Right lobe of liver (tissue), 4 donors: ENCODE results near the gene MYLK4.

ENCODE experiments used
- POLR2A ChIP-seq: fragments of 450-650 bp; IDR thresholded peaks from one replicate; pipeline ENCODE4 v1.6.1; 2017; ENCODE audit warnings: antibody characterized with exemption, mild to moderate bottlenecking
- TF ChIP-seq, protein P1 (sequence below), 4 donors: fragments of 200-600 bp in 3 of 4; fragments of 450-650 bp in 1 of 4; IDR thresholded peaks; one replicate each; pipeline versions ENCODE4 v1.5.1 to v1.8.0; 2016 to 2022; ENCODE audit warnings: antibody characterized with exemption in 4 of 4, mild to moderate bottlenecking in 2 of 4
- donor health status: DM: no; HTN: no; CAD: no.
- donor health status: DM: no; HTN: no; CAD: no.
- donor health status: DM: no; HTN: yes; CAD: no.

DNA sequence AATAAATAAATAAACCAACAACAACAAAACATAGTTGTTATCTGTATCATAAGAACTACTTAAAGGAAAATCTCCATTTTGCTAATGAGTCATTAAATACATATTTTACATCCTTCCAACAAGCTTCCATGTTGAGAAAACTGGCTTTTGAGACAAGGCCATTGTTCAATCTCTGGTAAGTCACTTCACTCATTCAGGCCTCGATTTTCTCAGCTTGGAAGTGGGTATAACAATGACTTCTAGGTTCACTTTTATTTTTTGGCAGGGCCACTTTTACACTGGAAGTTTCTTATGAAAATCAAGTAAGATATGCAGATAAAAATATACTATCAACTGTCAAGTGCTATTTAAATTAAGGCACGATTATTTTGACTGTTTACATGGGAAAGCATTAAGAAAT lies 44.4 kb upstream of the MYLK4 start:
- no peak for TF ChIP-seq POLR2A
- TF ChIP-seq, protein P1, sequence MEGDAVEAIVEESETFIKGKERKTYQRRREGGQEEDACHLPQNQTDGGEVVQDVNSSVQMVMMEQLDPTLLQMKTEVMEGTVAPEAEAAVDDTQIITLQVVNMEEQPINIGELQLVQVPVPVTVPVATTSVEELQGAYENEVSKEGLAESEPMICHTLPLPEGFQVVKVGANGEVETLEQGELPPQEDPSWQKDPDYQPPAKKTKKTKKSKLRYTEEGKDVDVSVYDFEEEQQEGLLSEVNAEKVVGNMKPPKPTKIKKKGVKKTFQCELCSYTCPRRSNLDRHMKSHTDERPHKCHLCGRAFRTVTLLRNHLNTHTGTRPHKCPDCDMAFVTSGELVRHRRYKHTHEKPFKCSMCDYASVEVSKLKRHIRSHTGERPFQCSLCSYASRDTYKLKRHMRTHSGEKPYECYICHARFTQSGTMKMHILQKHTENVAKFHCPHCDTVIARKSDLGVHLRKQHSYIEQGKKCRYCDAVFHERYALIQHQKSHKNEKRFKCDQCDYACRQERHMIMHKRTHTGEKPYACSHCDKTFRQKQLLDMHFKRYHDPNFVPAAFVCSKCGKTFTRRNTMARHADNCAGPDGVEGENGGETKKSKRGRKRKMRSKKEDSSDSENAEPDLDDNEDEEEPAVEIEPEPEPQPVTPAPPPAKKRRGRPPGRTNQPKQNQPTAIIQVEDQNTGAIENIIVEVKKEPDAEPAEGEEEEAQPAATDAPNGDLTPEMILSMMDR (IDR thresholded peaks at IDR 0.05) = no peak
